Ovary (tissue), 9 donors: ENCODE data around the gene PLXNA4. TPM values are rescaled to one million over a fixed set of nuclear protein-coding genes. Genes with fewer than 3 reads are reported as not detected.

Source experiments
- DNase-seq, 5 donors: peaks; one replicate each; pipeline ENCODE4 v3.0.0-alpha.2; 2019 to 2020
- H3K27ac ChIP-seq, 2 donors: fragments of 200-600 bp; one replicate each; pipeline versions ENCODE4 v1.5.1 to v1.8.0; 2019 to 2022
- H3K27me3 ChIP-seq: fragments of 200-600 bp; one replicate; pipeline ENCODE4 v1.8.0; 2022
- H3K36me3 ChIP-seq: fragments of 200-600 bp; sonication (generic); one replicate; pipeline ENCODE4 v1.5.1; 2019
- H3K4me1 ChIP-seq: one replicate; pipeline ENCODE4 v1.8.1; 2013; ENCODE audit warnings: mild to moderate bottlenecking, moderate library complexity; ENCODE audit not compliant: insufficient read depth
- H3K4me3 ChIP-seq: fragments of 200-600 bp; sonication (generic); one replicate; pipeline ENCODE4 v1.5.1; 2017
- H3K9me3 ChIP-seq, 2 donors: fragments of 200-600 bp in 1 of 2; sonication (generic) in 1 of 2; one replicate each; pipeline versions ENCODE4 v1.5.1 to v1.8.1; 2013 to 2019; ENCODE audit warnings: mild to moderate bottlenecking in 1 of 2, moderate library complexity in 1 of 2
- EP300 ChIP-seq: sonication (generic); formaldehyde crosslinking; IDR thresholded peaks from one replicate; pipeline ENCODE4 v1.6.1; 2017; ENCODE audit warnings: antibody characterized with exemption
- POLR2A ChIP-seq: fragments of 450-650 bp; IDR thresholded peaks from one replicate; pipeline ENCODE4 v1.6.1; 2017; ENCODE audit warnings: antibody characterized with exemption, mild to moderate bottlenecking, moderate library complexity
- WGBS, 3 donors: extraction: QIAGEN DNeasy Blood & Tissue Kit in 1 of 3; methylation state at CpG; one replicate each; pipeline versions ENCODE4 v1.1.5 to v1.1.7; 2013 to 2017; 5-methylcytosine and 5-hydroxymethylcytosine counted together
- intact Hi-C, 4 donors: fragments of 100-400 bp; cut with DNase I; formaldehyde crosslinking; loops; one replicate each; pipeline versions ENCODE4 v1.11.0 to v1.15.1; 2022 to 2023
- polyA plus RNA-seq, 2 donors: library from polyadenylated mRNA; stranded (reverse); fragments of 200-250 nt in 1 of 2; fragments of 350-450 nt in 1 of 2; fragmentation: Illumina TruSeq in 1 of 2; extraction: RNeasy Lipid Tissue Mini Kit (QIAGEN cat#74804) in 1 of 2; gene quantifications; one replicate each; pipeline ENCODE4 v1.2.3, GENCODE V29; 2013 to 2014
- total RNA-seq, 7 donors: library from RNA; depleted of rRNA in 2 of 7; stranded (reverse); fragments of >200 nt in 2 of 7; fragmentation: NEBNext Ultra II Directional in 3 of 7; extraction: Animal tissue kit (Norgen Biotek cat#: 25700) in 3 of 7; gene quantifications; one replicate each; pipeline versions ENCODE4 v1.1.0 to v1.2.4, GENCODE V29; 2016 to 2023
- TF ChIP-seq, protein P1 (sequence below), 3 donors: fragments of 450-650 bp in 2 of 3; fragments of 200-600 bp in 1 of 3; IDR thresholded peaks; one replicate each; pipeline versions ENCODE4 v1.5.1 to v1.8.0; 2016 to 2022; ENCODE audit warnings: antibody characterized with exemption in 3 of 3, mild to moderate bottlenecking in 1 of 3
- donor health status: DM: no; HTN: no; CAD: no; lungs with moderate emphysema.
- donor health status: DM: no; HTN: no; CAD: no.
- donor health status: Bipolar disorder and iron deficiency.
- donor health status: DM: yes; HTN: yes; CAD: no.
- donor health status: DM: no; HTN: no; CAD: no.
- donor health status: DM: yes; HTN: yes; CAD: no.

The PLXNA4 gene
- total and polyA plus RNA-seq, 9 donors = 5.1 to 39.9 (median 11.4) TPM

DNA sequence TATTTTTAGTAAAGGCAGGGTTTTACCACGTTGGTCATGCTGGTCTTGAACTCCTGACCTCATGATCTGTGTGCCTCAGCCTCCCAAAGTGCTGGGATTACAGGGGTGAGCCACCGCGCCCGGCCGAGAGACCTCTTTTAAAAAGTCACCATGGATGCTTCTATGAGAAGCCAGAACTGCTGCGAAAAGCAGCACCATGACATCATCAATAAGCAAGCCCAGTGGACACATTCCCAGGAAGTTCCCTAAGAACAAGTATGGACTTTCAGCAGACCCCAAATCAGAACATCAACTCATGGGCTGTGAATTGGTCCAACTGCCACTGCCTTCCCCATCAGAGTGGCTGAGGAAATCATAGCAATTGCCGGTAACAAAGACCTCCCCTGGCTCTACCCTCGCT, 93.4 kb downstream of the PLXNA4 start:
- intact Hi-C loops = no loop called here

DNA sequence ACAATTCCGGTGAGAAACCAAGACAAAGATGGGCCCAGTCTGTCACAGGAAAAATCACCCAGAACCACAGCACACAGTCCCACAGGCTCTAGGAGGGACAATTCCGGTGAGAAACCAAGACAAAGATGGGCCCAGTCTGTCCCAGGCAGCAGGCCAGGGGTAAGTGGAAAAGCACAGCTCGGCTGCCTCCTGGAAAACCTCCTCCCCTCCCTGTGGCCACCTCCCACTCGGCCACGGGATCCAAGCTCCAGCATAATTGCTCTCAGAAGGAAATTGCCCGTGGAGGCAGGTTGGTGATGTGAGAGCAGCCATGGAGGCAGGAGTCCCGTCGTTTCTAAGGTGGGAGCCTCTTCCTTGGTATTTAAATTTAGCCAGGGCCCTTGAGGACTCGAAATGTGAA, 95.7 kb downstream of the PLXNA4 start:
- TF ChIP-seq POLR2A = no peak
- TF ChIP-seq, protein P1, sequence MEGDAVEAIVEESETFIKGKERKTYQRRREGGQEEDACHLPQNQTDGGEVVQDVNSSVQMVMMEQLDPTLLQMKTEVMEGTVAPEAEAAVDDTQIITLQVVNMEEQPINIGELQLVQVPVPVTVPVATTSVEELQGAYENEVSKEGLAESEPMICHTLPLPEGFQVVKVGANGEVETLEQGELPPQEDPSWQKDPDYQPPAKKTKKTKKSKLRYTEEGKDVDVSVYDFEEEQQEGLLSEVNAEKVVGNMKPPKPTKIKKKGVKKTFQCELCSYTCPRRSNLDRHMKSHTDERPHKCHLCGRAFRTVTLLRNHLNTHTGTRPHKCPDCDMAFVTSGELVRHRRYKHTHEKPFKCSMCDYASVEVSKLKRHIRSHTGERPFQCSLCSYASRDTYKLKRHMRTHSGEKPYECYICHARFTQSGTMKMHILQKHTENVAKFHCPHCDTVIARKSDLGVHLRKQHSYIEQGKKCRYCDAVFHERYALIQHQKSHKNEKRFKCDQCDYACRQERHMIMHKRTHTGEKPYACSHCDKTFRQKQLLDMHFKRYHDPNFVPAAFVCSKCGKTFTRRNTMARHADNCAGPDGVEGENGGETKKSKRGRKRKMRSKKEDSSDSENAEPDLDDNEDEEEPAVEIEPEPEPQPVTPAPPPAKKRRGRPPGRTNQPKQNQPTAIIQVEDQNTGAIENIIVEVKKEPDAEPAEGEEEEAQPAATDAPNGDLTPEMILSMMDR (IDR thresholded peaks at IDR 0.05) = no peak
- no peak for TF ChIP-seq EP300
- H3K4me3 ChIP-seq = no peak overlapping the region
- peak in 3 of 5 donors; percentile 42 to 71 (median 69) for DNase-seq
- H3K4me1 ChIP-seq = peaks cover 2% of the 10 kb centered on the region
- no peaks in the 10 kb centered on the region for H3K36me3 ChIP-seq
- no peaks in the 10 kb centered on the region for H3K9me3 ChIP-seq
- WGBS, 3 donors = 37 to 51% (median 40%) methylated on average over 7 to 9 of the region's 9 CpGs
- intact Hi-C loops = no loop called here
- no peak overlapping the region for H3K27ac ChIP-seq
- H3K27me3 ChIP-seq = no peaks in the 10 kb centered on the region

More for the DNA sequence above, 93.4 kb downstream of the PLXNA4 start:
- H3K4me3 ChIP-seq = no peak overlapping the region
- H3K9me3 ChIP-seq = no peaks in the 10 kb centered on the region
- no peak overlapping the region for H3K27ac ChIP-seq
- TF ChIP-seq EP300 (no peak), POLR2A (no peak)
- TF ChIP-seq, protein P1 (IDR thresholded peaks at IDR 0.05) = no peak
- WGBS, 3 donors = 93 to 94% (median 93%) methylated on average over 8 of the region's 8 CpGs
- no peak for DNase-seq
- H3K27me3 ChIP-seq = no peaks in the 10 kb centered on the region
- no peaks in the 10 kb centered on the region for H3K36me3 ChIP-seq
- H3K4me1 ChIP-seq = peaks cover 5% of the 10 kb centered on the region

DNA sequence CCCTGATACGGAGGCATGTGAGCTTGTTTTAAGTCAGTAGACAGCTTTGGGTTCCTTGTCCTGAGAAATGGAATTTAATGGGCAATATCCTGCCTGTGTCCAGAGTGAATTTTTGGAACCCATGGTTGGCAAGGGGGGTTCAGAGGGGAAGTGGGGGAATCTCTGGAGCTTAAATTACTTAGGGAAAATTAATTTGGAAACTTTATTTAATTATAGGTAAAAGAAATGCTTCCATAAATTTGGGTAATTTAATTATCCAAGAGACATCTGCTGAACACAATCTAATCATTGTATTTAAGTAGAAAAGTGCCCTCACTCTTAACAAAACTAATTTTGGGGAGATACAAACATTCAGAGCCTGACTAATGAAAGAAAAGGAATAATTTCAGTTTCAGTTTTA, 99.7 kb downstream of the PLXNA4 start:
- peaks cover 11% of the 10 kb centered on the region for H3K4me1 ChIP-seq
- no peaks in the 10 kb centered on the region for H3K9me3 ChIP-seq
- DNase-seq = no peak
- intact Hi-C loops = no loop called here
- no peak overlapping the region for H3K4me3 ChIP-seq
- H3K27ac ChIP-seq = no peak overlapping the region
- no peaks in the 10 kb centered on the region for H3K27me3 ChIP-seq
- 85 to 96% (median 91%) methylated on average over 1 of the region's 1 CpG for WGBS, 3 donors
- TF ChIP-seq POLR2A (no peak), EP300 (no peak)
- TF ChIP-seq, protein P1 (IDR thresholded peaks at IDR 0.05) = no peak
- H3K36me3 ChIP-seq = no peaks in the 10 kb centered on the region

DNA sequence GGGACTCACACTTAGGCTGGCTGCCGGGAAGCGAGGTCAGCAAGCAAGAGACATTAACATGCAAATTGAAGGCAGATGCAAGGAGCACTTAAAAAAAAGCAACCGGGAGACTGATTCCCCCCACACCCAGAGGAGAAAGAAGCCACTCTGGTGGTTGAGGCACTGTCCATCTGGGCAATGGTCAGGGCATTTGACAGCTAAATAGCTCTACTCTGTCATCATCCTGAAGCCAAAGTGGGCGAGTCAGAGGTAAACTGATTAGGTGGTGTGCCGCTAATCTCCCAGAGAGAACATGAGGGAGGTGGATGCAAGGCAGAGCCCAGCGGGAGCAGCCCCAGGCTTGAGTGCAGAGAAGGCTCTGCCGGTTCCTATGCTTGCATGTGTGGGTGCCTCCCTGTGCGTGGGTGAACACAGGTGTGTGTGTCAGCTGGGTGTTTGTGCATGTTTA, 100.6 kb downstream of the PLXNA4 start:
- 71 to 84% (median 76%) methylated on average over 8 of the region's 8 CpGs for WGBS, 3 donors
- no peak for DNase-seq

More for the DNA sequence above, 100.6 kb downstream of the PLXNA4 start:
- no peaks in the 10 kb centered on the region for H3K36me3 ChIP-seq
- H3K4me1 ChIP-seq = peaks cover 14% of the 10 kb centered on the region
- H3K9me3 ChIP-seq = no peaks in the 10 kb centered on the region
- H3K27ac ChIP-seq = no peak overlapping the region
- intact Hi-C loops = no loop called here
- no peak overlapping the region for H3K4me3 ChIP-seq
- H3K27me3 ChIP-seq = no peaks in the 10 kb centered on the region
- TF ChIP-seq POLR2A (no peak), EP300 (no peak)
- TF ChIP-seq, protein P1 (IDR thresholded peaks at IDR 0.05) = no peak
